ENCODE data around the gene DMRT3.

DMRT3 gene

GRCh38 chr9:970151-970996 lies 6.1 kb upstream of the DMRT3 start:
- no peak for TF ChIP-seq CTCF (IDR thresholded peaks at IDR 0.05; ENCODE audit: low read depth, low read length, missing control alignments)
- H3K4me3 ChIP-seq (ENCODE audit: low read depth, low read length): no peak overlapping the region
- no peak for DNase-seq (ENCODE audit: low read depth)

GRCh38 chr9:971901-972500 lies 4.5 kb upstream of the DMRT3 start:
- TF ChIP-seq CTCF (IDR thresholded peaks at IDR 0.05; ENCODE audit: low read depth, low read length, missing control alignments): no peak
- no peak for DNase-seq (ENCODE audit: low read depth)
- no peak overlapping the region for H3K4me3 ChIP-seq (ENCODE audit: low read depth, low read length)

GRCh38 chr9:972501-973294 lies 3.8 kb upstream of the DMRT3 start:
- no peak overlapping the region for H3K4me3 ChIP-seq (ENCODE audit: low read depth, low read length)
- TF ChIP-seq CTCF (IDR thresholded peaks at IDR 0.05; ENCODE audit: low read depth, low read length, missing control alignments): no peak
- DNase-seq (ENCODE audit: low read depth): no peak

GRCh38 chr9:973295-973834 lies 3.1 kb upstream of the DMRT3 start:
- H3K4me3 ChIP-seq (ENCODE audit: low read depth, low read length): no peak overlapping the region
- no peak for DNase-seq (ENCODE audit: low read depth)

GRCh38 chr9:974031-974995 lies 2.1 kb upstream of the DMRT3 start:
- TF ChIP-seq CTCF (IDR thresholded peaks at IDR 0.05; ENCODE audit: low read depth, low read length, missing control alignments): no peak
- no peak for DNase-seq (ENCODE audit: low read depth)
- H3K4me3 ChIP-seq (ENCODE audit: low read depth, low read length): no peak overlapping the region

More at GRCh38 chr9:973295-973834, 3.1 kb upstream of the DMRT3 start:
- no peak for TF ChIP-seq CTCF (IDR thresholded peaks at IDR 0.05; ENCODE audit: low read depth, low read length, missing control alignments)
